ENCODE results near the gene LARP4B.

LARP4B gene

DNA sequence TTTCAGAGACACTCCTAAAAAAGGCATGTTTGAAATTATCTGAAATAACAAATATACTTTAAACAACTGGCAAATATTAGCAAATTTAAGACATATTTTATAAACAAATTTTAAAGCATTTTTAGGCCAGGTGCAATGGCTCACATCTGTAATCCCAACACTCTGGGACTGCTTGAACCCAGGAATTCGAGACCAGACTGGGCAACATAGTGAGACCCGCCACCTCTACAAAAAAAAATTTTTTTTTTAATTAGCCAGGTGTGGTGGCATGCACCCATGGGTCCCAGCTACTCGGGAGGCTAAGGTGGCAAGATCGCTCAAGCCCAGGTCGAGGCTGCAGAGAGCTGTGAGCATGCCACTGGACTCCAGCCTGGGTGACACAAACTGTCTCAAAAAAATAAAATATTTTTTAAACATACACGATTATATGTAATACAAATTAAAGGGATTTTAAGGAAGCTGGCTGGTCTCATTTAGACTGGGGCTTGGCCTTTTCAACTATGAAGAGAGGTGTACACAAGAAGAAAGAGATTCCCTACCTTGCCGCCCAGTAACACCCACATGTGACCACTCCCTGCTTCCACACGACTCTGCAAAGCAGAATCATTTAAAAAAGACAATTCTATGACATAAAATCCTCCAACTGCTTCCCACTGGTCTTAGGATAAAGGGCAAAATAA is 7.5 kb downstream of the LARP4B start:
- Mint-ChIP-seq H3K9me3 (no peaks in the 10 kb centered on the region), H3K27me3 (ENCODE audit: low read depth) (no peaks in the 10 kb centered on the region), H3K36me3 (ENCODE audit: low read depth) (peaks cover 14% of the 10 kb centered on the region), H3K4me3 (no peak overlapping the region), H3K27ac (peak overlapping the region; percentile 1), H3K4me1 (ENCODE audit: low read depth) (peaks cover 22% of the 10 kb centered on the region)

DNA sequence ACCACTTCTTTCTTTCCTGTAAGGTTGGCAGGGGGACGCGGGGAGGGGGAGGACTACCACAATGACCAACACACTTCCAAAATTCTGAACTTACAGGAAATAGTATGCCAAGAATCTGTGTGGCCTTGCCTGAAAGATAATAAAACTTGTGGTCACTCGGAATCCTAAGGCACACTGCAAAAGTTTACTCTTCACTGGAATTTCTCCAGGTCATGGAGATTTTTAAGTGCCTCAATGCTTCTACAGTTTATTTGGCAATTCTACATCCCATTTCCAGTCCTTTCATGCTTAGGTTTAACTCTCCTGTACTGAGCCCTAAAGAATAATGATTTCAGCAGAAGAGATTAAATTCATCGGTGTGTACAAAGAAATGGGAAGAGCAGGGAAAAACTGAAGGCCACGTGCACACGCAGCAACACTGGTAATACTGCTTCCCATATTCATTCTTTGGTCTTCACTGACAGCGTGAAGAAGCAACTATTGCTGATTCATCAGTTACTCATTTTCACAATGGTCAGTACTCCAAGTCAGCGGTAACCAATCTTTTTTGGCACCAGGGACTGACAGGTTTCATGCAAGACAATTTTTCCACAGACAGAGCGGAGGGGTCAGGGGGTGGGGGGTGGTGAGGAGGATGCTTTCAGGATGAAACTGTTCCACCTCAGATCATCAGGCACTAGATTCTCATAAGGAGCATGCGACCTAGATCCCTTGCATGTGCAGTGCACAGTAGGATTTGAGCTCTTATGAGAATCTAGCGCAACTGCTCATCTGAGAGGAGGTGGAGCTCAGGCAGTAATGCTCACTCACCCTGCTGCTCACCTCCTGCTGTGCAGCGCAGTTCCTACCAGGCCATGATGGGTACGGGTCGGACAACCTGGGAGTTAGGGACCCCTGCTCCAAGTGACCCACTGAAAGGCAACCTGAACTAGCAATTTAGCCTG is 9.8 kb downstream of the LARP4B start:
- Mint-ChIP-seq H3K4me1 (ENCODE audit: low read depth) (peaks cover 14% of the 10 kb centered on the region), H3K27me3 (ENCODE audit: low read depth) (no peaks in the 10 kb centered on the region), H3K9me3 (no peaks in the 10 kb centered on the region), H3K36me3 (ENCODE audit: low read depth) (peaks cover 14% of the 10 kb centered on the region), H3K4me3 (no peak overlapping the region), H3K27ac (no peak overlapping the region)

DNA sequence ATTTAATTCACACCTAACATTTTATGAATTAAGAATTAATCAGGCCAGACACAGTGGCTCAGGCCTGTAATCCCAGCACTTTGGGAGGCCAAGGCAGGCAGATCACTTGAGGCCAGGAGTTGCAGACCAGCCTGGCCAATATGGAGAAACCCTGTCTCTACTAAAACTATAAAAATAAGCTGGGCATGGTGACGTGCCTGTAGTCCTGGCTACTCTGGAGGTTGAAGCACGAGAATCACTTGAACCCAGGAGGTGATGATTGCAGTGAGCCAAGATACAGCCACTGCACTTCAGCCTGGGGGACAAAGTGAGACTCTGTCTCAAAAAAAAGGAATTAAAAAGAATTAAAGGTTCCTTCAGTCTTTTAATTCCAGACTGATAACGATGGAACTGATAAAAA is 11.1 kb downstream of the LARP4B start:
- no peak overlapping the region for H3K4me3 Mint-ChIP-seq
- no peaks in the 10 kb centered on the region for H3K27me3 Mint-ChIP-seq (ENCODE audit: low read depth)
- H3K36me3 Mint-ChIP-seq (ENCODE audit: low read depth) = peaks cover 6% of the 10 kb centered on the region
- peaks cover 9% of the 10 kb centered on the region for H3K4me1 Mint-ChIP-seq (ENCODE audit: low read depth)
- no peak overlapping the region for H3K27ac Mint-ChIP-seq
- H3K9me3 Mint-ChIP-seq = no peaks in the 10 kb centered on the region

DNA sequence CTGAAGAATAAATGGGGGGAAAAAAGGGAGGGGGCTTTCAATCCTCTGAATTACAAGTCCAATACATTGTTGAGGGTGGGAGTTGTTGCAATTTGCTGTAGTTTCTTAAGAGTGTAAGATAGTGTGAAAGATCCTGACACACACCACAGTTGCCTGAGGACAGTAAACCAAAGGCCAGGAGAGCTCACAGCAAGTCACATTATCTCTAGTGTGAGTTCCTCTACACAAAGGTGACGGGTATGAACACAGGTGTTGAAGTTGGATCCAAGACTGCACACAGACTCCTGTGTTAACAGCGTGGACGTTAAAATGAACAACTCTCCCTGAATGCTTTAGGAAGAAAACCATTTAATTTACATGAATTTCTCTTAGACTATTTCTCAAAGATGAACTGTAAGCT is 12.0 kb downstream of the LARP4B start:
- Mint-ChIP-seq H3K9me3 (no peaks in the 10 kb centered on the region), H3K27me3 (ENCODE audit: low read depth) (no peaks in the 10 kb centered on the region), H3K4me1 (ENCODE audit: low read depth) (peaks cover 5% of the 10 kb centered on the region), H3K4me3 (no peak overlapping the region), H3K36me3 (ENCODE audit: low read depth) (peaks cover 3% of the 10 kb centered on the region), H3K27ac (no peak overlapping the region)

DNA sequence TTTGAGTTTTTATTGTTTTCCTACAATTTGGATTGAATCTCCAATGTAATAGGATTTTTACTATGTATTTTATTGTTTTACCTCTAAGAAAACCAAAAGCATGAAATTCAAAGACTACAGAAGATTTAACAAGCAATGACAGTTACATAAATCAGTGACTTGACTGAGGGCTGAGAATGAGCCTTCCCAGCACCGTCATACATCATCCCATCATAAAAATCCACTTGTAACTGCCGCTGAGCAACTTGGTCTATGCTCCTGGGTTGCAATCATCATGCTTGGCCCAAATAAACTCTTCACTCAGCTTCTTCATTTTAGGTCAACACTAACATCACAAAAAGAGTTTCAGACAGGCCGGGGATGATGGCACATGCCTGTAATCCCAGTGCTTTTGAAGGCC is 13.5 kb downstream of the LARP4B start:
- no peak overlapping the region for H3K4me3 Mint-ChIP-seq
- H3K9me3 Mint-ChIP-seq = no peaks in the 10 kb centered on the region
- H3K27ac Mint-ChIP-seq = no peak overlapping the region
- H3K36me3 Mint-ChIP-seq (ENCODE audit: low read depth) = no peaks in the 10 kb centered on the region
- peaks cover under 1% of the 10 kb centered on the region for H3K4me1 Mint-ChIP-seq (ENCODE audit: low read depth)
- H3K27me3 Mint-ChIP-seq (ENCODE audit: low read depth) = no peaks in the 10 kb centered on the region

DNA sequence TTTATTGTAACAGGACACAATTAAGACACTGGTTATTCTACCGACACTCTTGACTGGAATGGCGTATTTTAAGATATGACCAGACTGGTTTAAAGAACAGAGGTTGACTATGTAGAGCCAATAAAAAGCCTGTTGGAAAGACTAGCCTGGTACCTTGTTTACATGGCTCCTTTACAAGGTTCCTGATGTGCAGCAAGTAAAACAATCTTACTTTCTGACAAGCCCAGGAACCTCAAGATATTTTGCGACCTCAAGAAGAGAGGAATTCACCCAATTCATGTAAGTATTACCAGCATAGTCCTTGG is 14.1 kb downstream of the LARP4B start:
- Mint-ChIP-seq H3K27ac (no peak overlapping the region), H3K27me3 (ENCODE audit: low read depth) (no peaks in the 10 kb centered on the region), H3K4me3 (no peak overlapping the region), H3K9me3 (no peaks in the 10 kb centered on the region), H3K4me1 (ENCODE audit: low read depth) (peaks cover 1% of the 10 kb centered on the region), H3K36me3 (ENCODE audit: low read depth) (peaks cover 1% of the 10 kb centered on the region)

DNA sequence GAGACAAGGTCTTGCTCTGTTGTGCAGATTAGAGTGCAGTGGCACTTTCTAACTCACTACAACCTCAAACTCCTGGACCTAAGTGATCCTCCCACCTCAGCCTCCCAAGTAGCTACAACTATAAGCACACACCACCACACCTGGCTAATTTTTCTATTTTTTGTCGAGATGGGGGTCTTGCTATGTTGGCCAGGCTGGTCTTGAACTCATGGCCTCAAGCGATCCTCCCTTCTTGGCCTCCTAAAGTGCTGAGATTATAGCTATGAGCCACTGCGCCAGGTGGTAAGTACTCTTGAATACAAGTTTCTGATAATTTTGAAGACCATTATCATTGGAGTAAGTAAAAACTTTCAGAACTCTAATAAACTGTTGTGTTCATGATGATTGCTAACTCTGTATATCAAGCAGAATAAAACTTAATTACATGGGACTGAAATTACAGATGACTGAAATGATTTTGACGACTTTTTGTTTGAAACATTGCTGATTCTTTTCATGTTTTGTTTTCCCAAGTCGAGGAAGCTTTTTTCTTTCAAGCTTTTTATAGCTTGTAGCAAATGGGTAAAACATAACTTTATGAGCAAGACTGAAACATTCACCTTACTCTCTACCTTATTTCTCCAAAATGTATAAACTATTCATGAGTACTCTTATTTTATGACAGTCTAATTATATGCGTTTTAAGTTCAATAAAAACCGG is 14.6 kb downstream of the LARP4B start:
- Mint-ChIP-seq H3K4me3 (no peak overlapping the region), H3K4me1 (ENCODE audit: low read depth) (peaks cover 1% of the 10 kb centered on the region), H3K36me3 (ENCODE audit: low read depth) (peaks cover 4% of the 10 kb centered on the region), H3K27ac (no peak overlapping the region), H3K27me3 (ENCODE audit: low read depth) (no peaks in the 10 kb centered on the region), H3K9me3 (no peaks in the 10 kb centered on the region)

DNA sequence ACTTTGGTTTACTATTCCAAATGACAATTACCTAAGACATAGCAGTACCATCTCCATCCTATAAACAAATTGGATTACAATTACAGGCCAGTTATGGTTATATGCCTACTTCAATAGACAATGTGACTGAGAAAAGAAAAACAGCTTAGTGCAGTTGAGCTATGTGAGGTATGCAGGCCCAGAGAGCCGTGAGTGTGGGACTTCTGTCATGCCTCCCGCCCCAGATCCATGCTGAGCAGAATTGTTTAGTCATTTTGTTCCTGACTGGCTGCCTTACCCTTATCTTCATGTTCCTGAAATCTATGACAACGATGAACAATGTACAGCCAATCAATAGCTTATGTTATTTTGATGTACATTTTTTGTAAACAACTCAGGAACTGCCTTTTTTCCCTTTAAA is 21.7 kb downstream of the LARP4B start:
- H3K4me3 Mint-ChIP-seq = no peak overlapping the region
- H3K9me3 Mint-ChIP-seq = no peaks in the 10 kb centered on the region
- H3K27ac Mint-ChIP-seq = no peak overlapping the region
- peaks cover 15% of the 10 kb centered on the region for H3K36me3 Mint-ChIP-seq (ENCODE audit: low read depth)
- peaks cover 14% of the 10 kb centered on the region for H3K4me1 Mint-ChIP-seq (ENCODE audit: low read depth)
- no peaks in the 10 kb centered on the region for H3K27me3 Mint-ChIP-seq (ENCODE audit: low read depth)

DNA sequence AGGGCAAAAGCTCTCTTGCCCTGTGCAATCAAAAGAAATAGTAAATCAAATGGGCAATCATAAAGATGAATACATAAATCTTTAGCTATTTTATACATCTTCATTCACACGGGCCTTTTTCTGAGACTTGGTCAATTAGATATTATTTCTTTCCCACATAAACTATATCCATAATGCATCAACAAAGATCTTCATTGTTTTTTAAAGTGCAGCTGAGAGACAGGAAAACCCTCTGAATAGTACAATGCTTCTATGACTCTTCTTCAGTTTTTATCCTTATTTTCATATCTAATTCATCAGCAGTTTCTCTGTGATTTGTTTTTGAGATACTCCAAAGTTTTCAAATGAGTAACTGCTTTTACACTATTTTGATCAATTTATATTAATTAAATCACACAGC is 25.5 kb downstream of the LARP4B start:
- peaks cover 13% of the 10 kb centered on the region for H3K4me1 Mint-ChIP-seq (ENCODE audit: low read depth)
- no peaks in the 10 kb centered on the region for H3K9me3 Mint-ChIP-seq
- peaks cover 12% of the 10 kb centered on the region for H3K36me3 Mint-ChIP-seq (ENCODE audit: low read depth)
- peak overlapping the region; percentile 21 for H3K27ac Mint-ChIP-seq
- no peaks in the 10 kb centered on the region for H3K27me3 Mint-ChIP-seq (ENCODE audit: low read depth)
- no peak overlapping the region for H3K4me3 Mint-ChIP-seq

DNA sequence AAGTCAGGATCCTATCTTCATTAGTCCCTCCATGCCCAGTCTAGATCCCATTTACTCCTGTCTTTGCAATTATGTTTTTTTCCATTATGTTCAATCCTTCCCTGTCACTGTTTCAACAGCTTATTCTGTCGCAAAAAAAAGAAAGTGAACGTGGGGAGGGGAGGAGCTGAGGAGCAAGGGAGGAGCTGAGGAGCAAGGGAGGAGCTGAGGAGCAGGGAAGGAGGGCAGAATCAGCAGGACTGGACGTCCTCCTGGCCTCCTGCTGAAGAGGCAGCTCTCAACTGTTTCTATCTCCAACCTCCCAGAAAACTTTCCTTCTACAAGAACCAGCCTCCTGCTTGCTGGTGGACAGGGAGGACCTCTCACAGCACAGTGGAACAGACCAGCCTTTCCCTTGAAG is 26.0 kb downstream of the LARP4B start:
- Mint-ChIP-seq H3K27ac (peak overlapping the region; percentile 21), H3K36me3 (ENCODE audit: low read depth) (peaks cover 12% of the 10 kb centered on the region)

DNA sequence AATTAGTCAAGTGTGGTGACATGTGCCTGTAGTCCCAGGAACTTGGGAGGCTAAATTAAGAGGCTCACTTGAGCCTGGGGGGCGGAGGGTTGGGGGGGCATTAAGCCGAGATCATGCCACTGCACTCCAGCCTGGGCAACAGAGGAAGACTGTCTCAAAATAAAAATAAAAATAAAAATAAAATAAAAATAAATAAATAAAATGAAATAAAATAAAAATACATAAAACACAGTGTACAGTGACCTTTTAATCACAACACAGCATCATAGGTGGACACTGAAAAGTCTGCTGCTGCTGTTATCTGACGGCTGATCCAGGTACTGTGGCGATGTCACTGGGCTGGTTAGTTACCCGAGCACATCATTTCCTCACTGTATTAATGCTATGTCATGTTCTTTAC is 27.1 kb downstream of the LARP4B start:
- Mint-ChIP-seq H3K4me3 (no peak overlapping the region), H3K27ac (no peak overlapping the region), H3K9me3 (no peaks in the 10 kb centered on the region), H3K36me3 (ENCODE audit: low read depth) (peaks cover 10% of the 10 kb centered on the region), H3K27me3 (ENCODE audit: low read depth) (no peaks in the 10 kb centered on the region), H3K4me1 (ENCODE audit: low read depth) (peaks cover 16% of the 10 kb centered on the region)

More for the DNA sequence above, 26.0 kb downstream of the LARP4B start:
- Mint-ChIP-seq H3K9me3 (no peaks in the 10 kb centered on the region), H3K4me3 (no peak overlapping the region), H3K4me1 (ENCODE audit: low read depth) (peaks cover 13% of the 10 kb centered on the region), H3K27me3 (ENCODE audit: low read depth) (no peaks in the 10 kb centered on the region)

DNA sequence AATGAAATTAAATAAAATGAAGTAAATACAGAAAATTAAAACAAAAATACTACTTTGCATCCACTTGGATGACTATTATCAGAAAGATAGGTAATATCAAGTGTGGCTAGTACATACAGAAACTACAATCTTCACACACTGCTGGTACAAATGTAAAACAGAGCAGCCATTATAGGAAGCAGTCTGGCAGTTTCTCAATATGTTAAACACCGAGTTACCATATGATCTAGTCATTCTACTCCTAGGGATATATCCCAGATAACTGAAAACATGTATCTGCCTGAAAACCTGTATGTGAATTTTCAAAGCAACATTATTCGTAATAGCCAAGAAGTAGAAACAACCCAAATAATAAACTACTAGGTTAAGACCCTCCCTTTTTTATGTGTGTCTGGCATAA is 33.4 kb downstream of the LARP4B start:
- Mint-ChIP-seq H3K4me3 (no peak overlapping the region), H3K27ac (no peak overlapping the region)

DNA sequence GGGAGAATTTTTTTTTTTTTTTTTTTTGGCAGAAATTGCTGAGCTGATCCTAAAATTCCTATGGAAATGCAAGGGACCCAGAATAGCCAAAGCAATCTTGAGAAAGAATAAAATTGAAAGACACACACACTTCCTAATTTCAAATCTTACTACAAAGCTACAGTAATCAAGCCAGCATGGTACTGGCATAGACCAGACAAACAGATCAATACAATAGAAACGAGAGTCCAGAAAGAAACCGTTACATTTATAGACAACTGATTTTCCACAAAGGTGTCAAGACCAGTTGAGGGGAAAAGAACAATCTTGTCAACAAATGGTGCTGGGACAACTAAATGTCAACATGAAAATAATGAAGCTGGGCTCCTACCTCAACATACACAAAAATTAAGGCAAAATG is 34.5 kb downstream of the LARP4B start:
- Mint-ChIP-seq H3K4me1 (ENCODE audit: low read depth) (peaks cover 15% of the 10 kb centered on the region), H3K36me3 (ENCODE audit: low read depth) (no peaks in the 10 kb centered on the region), H3K27ac (no peak overlapping the region)

More for the DNA sequence above, 33.4 kb downstream of the LARP4B start:
- H3K27me3 Mint-ChIP-seq (ENCODE audit: low read depth) = no peaks in the 10 kb centered on the region
- H3K4me1 Mint-ChIP-seq (ENCODE audit: low read depth) = peaks cover 15% of the 10 kb centered on the region
- no peaks in the 10 kb centered on the region for H3K9me3 Mint-ChIP-seq
- H3K36me3 Mint-ChIP-seq (ENCODE audit: low read depth) = peaks cover 2% of the 10 kb centered on the region

DNA sequence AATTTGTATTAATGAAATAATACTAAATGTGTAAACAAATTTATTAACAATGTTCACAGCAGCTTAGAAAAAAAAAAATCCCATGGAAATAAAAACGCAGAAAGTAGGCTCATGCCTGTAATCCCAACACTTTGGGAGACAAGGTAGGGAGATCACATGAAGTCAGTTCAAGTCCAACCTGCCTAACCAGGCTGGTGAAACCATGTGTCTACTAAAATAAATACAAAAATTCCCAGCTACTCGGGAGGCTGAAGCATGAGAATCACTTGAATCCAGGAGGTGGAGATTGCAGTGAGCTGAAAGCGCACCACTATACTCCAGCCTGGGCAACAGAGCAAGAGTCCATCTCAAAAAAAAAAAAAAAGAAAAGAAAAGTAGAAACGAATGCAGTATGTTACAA is 36.2 kb downstream of the LARP4B start:
- H3K9me3 Mint-ChIP-seq = no peaks in the 10 kb centered on the region
- no peaks in the 10 kb centered on the region for H3K36me3 Mint-ChIP-seq (ENCODE audit: low read depth)
- H3K27ac Mint-ChIP-seq = no peak overlapping the region
- H3K4me3 Mint-ChIP-seq = no peak overlapping the region
- no peaks in the 10 kb centered on the region for H3K27me3 Mint-ChIP-seq (ENCODE audit: low read depth)
- H3K4me1 Mint-ChIP-seq (ENCODE audit: low read depth) = peaks cover 14% of the 10 kb centered on the region

More for the DNA sequence above, 34.5 kb downstream of the LARP4B start:
- no peaks in the 10 kb centered on the region for H3K9me3 Mint-ChIP-seq
- H3K4me3 Mint-ChIP-seq = no peak overlapping the region
- no peaks in the 10 kb centered on the region for H3K27me3 Mint-ChIP-seq (ENCODE audit: low read depth)

DNA sequence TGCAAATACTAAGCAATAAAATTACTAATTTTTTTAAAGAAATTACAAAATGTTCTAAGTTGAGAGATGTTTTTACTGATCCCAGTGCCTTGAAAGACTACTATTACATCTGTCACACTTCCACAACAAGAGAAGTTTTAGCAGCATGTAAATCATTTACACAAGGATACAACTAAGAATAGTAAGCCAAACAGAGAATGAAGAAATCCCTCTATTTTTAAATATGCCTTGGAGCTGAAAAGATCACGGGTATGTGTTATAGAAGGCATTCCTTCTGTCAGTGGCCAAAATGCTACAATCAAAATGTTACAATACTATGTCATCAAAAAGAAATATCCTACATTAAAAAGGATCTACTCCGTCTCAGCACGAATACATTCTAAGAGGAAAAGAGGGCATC is 52.6 kb downstream of the LARP4B start:
- no peaks in the 10 kb centered on the region for H3K27me3 Mint-ChIP-seq (ENCODE audit: low read depth)
- peaks cover 7% of the 10 kb centered on the region for H3K4me1 Mint-ChIP-seq (ENCODE audit: low read depth)
- no peaks in the 10 kb centered on the region for H3K9me3 Mint-ChIP-seq
- peaks cover 36% of the 10 kb centered on the region for H3K36me3 Mint-ChIP-seq (ENCODE audit: low read depth)
- H3K27ac Mint-ChIP-seq = peak overlapping the region; percentile 46
- no peak overlapping the region for H3K4me3 Mint-ChIP-seq

Data from T-helper 1 cell treated with Interleukin-12 subunit alpha and Interleukin-12 subunit beta and Interleukin-4 antibody, amounts not matched to agents 30 μg/mL and 1 μg/mL, for 36 hours (primary cell).